GM18520 (cell line): ENCODE results near the gene MYOC.
"Not testable (repeated sequence)": the region's sequence is repeated elsewhere in the genome, so short reads cannot be mapped to it uniquely, and the experiment has no call there.

Source experiments
- ATAC-seq: cut with Tn5 transposase; IDR thresholded peaks from one replicate; pipeline ENCODE4 v1.9.1; 2021; ENCODE audit not compliant: unreplicated experiment

MYOC gene

GRCh38 chr1:171652234-171652822, at the start of gene MYOC:
MYOC (minus strand) TSS chr1:171652688; CDS start chr1:171652611, 77 bp downstream.
- ATAC-seq: no peak

GRCh38 chr1:171699531-171699930, 47.0 kb upstream of the MYOC start:
- no peak for ATAC-seq

- not testable (repeated sequence) for ATAC-seq
These were observed 43.3 kb upstream of the MYOC start for GRCh38 chr1:171695772-171696171.

GRCh38 chr1:171693541-171693940, 41.1 kb upstream of the MYOC start:
- not testable (repeated sequence) for ATAC-seq

GRCh38 chr1:171683870-171684269, 31.4 kb upstream of the MYOC start:
- ATAC-seq: no peak

GRCh38 chr1:171680339-171680738, 27.9 kb upstream of the MYOC start:
- ATAC-seq: no peak

GRCh38 chr1:171676823-171677222, 24.3 kb upstream of the MYOC start:
- no peak for ATAC-seq

- no peak for ATAC-seq
These were observed 22.2 kb upstream of the MYOC start for GRCh38 chr1:171674431-171675405.

- ATAC-seq: no peak
These were observed 18.3 kb upstream of the MYOC start for GRCh38 chr1:171670739-171671138.

- no peak for ATAC-seq
These were observed 15.9 kb upstream of the MYOC start for GRCh38 chr1:171668372-171668771.

- no peak for ATAC-seq
These were observed 13.8 kb upstream of the MYOC start for GRCh38 chr1:171666114-171666769.

GRCh38 chr1:171664976-171665375, 12.5 kb upstream of the MYOC start:
- ATAC-seq: no peak

GRCh38 chr1:171663854-171664575, 11.5 kb upstream of the MYOC start:
- ATAC-seq: no peak

- no peak for ATAC-seq
These were observed 10.8 kb upstream of the MYOC start for GRCh38 chr1:171663036-171663853.

- ATAC-seq: no peak
These were observed 8.7 kb upstream of the MYOC start for GRCh38 chr1:171661076-171661650.

- ATAC-seq: not testable (repeated sequence)
These were observed 3.7 kb upstream of the MYOC start for GRCh38 chr1:171656206-171656605.

- ATAC-seq: no peak
These were observed 3.2 kb upstream of the MYOC start for GRCh38 chr1:171655746-171656116.

GRCh38 chr1:171654942-171655745, 2.7 kb upstream of the MYOC start:
- no peak for ATAC-seq
